Measurements from ENCODE around the gene LUC7L3. TPM values are rescaled to one million over a fixed set of nuclear protein-coding genes. Genes with fewer than 3 reads are reported as not detected.
A peak's percentile ranks its signal among the peaks of the same experiment; 100 is the strongest.

Gene LUC7L3
- total and polyA plus RNA-seq, 2 of the 13 experiments (the other 11 are each of a cell fraction or from before 2014, with no cell fraction given), result 108 to 120 TPM

- TF ChIP-seq BCL3 (CRISPR knock-in tag; IDR thresholded peaks at IDR 0.05), result 0 out of 2 replicates have a peak, but pooled peaks have one; percentile 21
- peak; percentile 48 for TF ChIP-seq SRSF1 (optimal IDR thresholded peaks at IDR 0.05; ENCODE audit: low read depth, low read length)
- TF ChIP-seq ZNF724P (CRISPR knock-in tag; IDR thresholded peaks at IDR 0.05; ENCODE audit: borderline replicate concordance), result peak; percentile 77; the same call in 1 of the 2 replicates
- TF ChIP-seq ZMYM2 (CRISPR knock-in tag; IDR thresholded peaks at IDR 0.05), result no peak
- TF ChIP-seq ZSCAN29 (CRISPR knock-in tag; conservative IDR thresholded peaks at IDR 0.05), result peak; percentile 2; the same call in 1 of the 2 replicates
- TF ChIP-seq MTF1 (CRISPR knock-in tag; IDR thresholded peaks at IDR 0.05), result no peak
- TF ChIP-seq ZNF333 (CRISPR knock-in tag; IDR thresholded peaks at IDR 0.05; ENCODE audit: borderline replicate concordance), result 0 out of 2 replicates have a peak, but pooled peaks have one; percentile 21
- 0 out of 2 replicates have a peak, but pooled peaks have one; percentile 16 for TF ChIP-seq ZBTB8A (CRISPR knock-in tag; IDR thresholded peaks at IDR 0.05; ENCODE audit: borderline replicate concordance, low read depth)
- TF ChIP-seq E2F2 (CRISPR knock-in tag; IDR thresholded peaks at IDR 0.05; ENCODE audit: borderline replicate concordance), result no peak
- 0 out of 2 replicates have a peak, but pooled peaks have one; percentile 37 for TF ChIP-seq ZFP90 (CRISPR knock-in tag; IDR thresholded peaks at IDR 0.05; ENCODE audit: borderline replicate concordance)
- no peak for TF ChIP-seq FOXA1 (IDR thresholded peaks at IDR 0.05)
- 0 out of 2 replicates have a peak, but pooled peaks have one; percentile 5 for TF ChIP-seq FOXA1 (CRISPR knock-in tag; IDR thresholded peaks at IDR 0.05)
- TF ChIP-seq IRX3 (CRISPR knock-in tag; IDR thresholded peaks at IDR 0.05; ENCODE audit: borderline replicate concordance, low read depth), result 0 out of 2 replicates have a peak, but pooled peaks have one; percentile 31
- peak; percentile 13; the same call in 1 of the 2 replicates for TF ChIP-seq ETV5 (CRISPR knock-in tag; IDR thresholded peaks at IDR 0.05; ENCODE audit: borderline replicate concordance)
- no peak for TF ChIP-seq ZNF260 (CRISPR knock-in tag; IDR thresholded peaks at IDR 0.05; ENCODE audit: borderline replicate concordance, low read depth)
- TF ChIP-seq ELF3 (CRISPR knock-in tag; IDR thresholded peaks at IDR 0.05), result 0 out of 2 replicates have a peak, but pooled peaks have one; percentile 11
- TF ChIP-seq PAX8 (CRISPR knock-in tag; IDR thresholded peaks at IDR 0.05; ENCODE audit: borderline replicate concordance), result 0 out of 2 replicates have a peak, but pooled peaks have one; percentile 32
- TF ChIP-seq ZNF891 (CRISPR knock-in tag; IDR thresholded peaks at IDR 0.05), result peak; percentile 21
- TF ChIP-seq ATF3 (CRISPR knock-in tag; IDR thresholded peaks at IDR 0.05), result 0 out of 2 replicates have a peak, but pooled peaks have one; percentile 38
- TF ChIP-seq HNRNPLL (IDR thresholded peaks at IDR 0.05; ENCODE audit: low read depth, low read length, poor library complexity, severe bottlenecking), result peak; percentile 47
- peak; percentile 73 for TF ChIP-seq ATF7-NPFF (CRISPR knock-in tag; IDR thresholded peaks at IDR 0.05; ENCODE audit: low read depth)
- no peak for TF ChIP-seq MAZ (IDR thresholded peaks at IDR 0.05; ENCODE audit: borderline replicate concordance, low read depth, low read length)
- no peak for TF ChIP-seq MAZ (CRISPR knock-in tag; IDR thresholded peaks at IDR 0.05; ENCODE audit: low read depth)
These were observed 35.7 kb upstream of the LUC7L3 start (continued) for GRCh38 chr17:50683434-50684287.
